NCI-H1436 (cell line): ENCODE data around the gene MAPKAPK5.
"Not testable (repeated sequence)": the region's sequence is repeated elsewhere in the genome, so short reads cannot be mapped to it uniquely, and the experiment has no call there.

Source experiments
- DNase-seq: peaks from one replicate; lab custom pipeline; 2025; lab: John Stamatoyannopoulos, UW

Gene MAPKAPK5

GRCh38 chr12:111828338-111828979 is 13.6 kb upstream of the MAPKAPK5 start:
- no peak for DNase-seq

GRCh38 chr12:111829635-111830034 is 12.4 kb upstream of the MAPKAPK5 start:
- not testable (repeated sequence) for DNase-seq

- DNase-seq, result not testable (repeated sequence)
Observed at GRCh38 chr12:111834740-111835386, 7.2 kb upstream of the MAPKAPK5 start.

GRCh38 chr12:111835531-111836181 is 6.4 kb upstream of the MAPKAPK5 start:
- DNase-seq, result not testable (repeated sequence)

DNA sequence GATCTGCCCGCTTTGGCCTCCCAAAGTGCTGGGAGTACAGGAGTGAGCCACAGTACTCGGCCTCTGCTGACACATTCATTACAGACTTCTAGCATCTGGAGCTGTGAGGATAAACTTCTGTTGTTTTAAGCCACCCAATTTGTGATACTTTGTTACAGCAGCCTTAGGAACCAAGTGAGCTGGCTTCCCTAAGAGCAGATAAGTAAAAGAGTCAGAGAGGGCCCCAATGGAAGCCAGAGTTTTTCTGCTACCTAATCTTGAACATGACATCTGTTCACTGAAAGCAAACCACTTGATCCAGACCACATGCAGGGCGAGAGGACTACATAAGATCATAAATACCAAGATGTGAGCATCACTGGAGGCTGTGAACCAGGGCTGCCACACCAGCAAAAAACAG is 3.7 kb upstream of the MAPKAPK5 start:
- DNase-seq, result no peak

DNA sequence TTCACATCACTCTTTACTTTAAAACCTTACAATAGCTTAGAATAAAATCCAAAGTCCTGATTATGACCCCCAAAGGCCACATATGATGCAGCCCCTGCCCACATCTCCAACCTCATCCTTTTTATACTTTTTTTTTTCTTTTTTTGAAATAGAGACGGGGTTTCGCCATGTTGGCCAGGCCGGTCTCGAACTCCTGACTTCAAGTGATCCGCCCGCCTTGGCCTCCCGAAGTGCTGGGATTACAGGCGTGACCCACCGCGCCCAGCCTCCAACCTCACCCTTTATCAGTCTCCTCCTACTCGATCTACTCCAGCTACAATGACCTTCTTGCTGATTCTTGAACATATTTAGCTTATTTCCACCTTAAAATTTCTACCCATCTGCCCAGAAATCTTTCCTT is 1.2 kb upstream of the MAPKAPK5 start:
- no peak for DNase-seq

DNA sequence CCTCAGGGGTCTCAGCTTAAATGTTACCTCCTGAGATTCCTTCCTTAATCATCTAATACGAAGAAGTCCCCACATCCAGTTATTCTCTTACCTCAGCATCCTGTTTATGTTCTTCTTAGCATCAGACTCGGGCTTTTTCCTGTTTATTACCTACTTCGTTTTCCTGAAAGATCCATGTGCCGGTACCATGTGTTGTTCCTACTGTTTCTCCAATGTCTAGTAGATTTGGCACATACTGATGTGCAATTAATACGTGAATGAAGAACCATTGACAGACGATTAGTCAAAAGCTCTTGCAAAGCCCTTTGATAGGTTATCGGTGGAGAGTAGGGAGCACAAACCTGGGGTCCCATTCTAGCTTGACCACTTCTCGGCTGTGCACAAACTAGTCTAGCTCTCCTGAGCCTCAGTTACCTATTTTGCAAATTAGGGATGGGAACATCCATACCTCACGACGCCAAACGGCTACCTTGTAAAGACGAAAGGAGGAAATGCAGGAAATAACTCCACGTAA is 735 bp upstream of the MAPKAPK5 start:
- no peak for DNase-seq

DNA sequence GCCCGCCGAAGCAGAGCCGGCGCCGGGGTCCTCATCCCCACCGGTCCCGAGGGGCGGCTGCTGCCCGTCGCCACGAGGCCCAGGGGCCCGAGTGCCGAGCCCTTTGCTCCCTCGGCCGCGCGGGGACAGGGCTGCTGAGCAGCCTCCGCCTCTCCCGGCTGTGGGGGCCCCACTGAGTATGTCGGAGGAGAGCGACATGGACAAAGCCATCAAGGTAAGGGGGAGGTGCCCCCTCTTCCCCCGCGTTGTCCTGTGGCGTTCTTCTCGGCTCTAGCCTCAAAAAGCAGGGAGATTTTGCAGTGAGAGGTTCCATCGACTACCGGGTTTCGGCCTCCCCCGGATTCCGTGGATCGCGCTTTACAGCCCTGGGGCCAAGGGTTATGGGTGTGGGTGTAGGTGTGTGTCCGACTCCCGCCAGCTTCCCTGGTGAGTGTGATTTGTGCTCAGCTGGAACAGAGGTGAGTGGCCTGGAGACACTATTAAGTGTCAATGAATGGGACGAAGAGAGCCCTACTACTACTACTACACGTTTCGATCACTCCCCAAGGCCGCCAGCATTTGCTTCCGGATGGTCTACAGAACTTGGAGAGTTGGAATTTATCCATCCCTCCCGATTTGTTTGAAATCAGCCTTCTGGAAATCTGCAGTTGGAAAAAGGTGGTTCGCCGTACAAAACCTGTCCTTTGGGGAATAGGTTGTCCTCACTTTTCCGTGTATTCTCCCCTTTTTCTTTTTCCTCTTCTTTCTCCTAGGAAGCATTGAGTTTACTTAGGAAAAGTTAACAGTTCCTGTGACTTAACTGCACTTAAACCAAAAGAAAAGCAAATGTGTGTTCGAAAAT is 748 bp downstream of the MAPKAPK5 start:
- DNase-seq, result no peak

GRCh38 chr12:111846016-111846415 is 4.0 kb downstream of the MAPKAPK5 start:
- DNase-seq, result no peak

DNA sequence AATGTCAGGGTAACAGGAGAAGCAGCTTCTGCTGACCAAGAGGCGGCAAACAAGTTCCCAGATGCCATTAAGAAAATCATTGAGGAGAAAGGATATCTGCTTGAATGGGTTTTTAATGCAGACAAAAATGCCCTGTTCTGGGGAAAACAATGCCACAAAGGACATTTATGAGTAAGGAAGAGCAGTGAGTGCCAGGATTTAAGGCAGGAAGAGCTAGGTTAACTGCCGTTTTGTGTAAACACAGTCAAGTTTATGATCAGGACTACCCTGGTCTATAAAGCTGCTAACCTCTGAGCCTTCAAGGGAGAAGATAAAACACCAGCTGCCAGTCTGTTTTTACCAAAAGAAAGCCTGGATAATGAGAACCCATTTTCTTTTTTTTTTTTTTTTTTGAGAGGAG is 8.5 kb downstream of the MAPKAPK5 start:
- DNase-seq, result no peak

DNA sequence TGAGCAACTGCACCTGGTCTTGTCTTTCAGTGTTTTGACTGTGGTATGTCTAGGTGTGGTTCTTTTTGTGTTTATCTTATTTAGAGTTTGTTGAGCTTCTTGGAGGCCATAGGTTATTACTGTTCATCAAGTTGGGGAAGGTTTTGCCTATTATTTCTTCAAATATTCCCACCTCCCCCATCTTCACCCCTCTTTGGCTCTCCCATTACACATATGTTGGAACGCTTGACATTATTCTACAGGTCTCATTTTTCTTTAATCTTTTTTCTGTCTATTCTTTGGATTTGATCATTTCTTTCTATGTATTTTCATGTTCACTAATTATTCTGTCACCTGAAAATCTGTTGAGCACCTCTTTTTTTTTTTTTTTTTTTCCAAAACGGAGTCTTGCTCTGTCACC is 16.2 kb downstream of the MAPKAPK5 start:
- no peak for DNase-seq

DNA sequence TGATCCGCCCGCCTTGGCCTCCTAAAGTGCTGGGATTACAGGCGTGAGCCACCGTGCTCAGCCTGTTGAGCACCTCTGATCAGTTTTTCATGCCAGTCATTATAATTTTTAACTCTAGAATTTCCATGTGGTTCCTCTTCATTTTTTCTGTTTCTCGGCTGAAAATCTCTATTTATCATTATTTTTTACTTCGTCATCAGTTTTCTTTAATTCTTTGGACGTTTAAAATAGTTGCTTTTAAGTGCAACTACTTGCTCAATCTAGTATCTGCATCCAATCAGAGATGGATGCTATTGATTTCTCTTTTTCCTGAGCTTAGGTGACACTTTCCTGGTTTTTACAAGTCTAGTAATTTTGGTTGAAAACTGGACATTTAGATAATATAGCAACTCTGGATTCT is 16.8 kb downstream of the MAPKAPK5 start:
- DNase-seq, result no peak

DNA sequence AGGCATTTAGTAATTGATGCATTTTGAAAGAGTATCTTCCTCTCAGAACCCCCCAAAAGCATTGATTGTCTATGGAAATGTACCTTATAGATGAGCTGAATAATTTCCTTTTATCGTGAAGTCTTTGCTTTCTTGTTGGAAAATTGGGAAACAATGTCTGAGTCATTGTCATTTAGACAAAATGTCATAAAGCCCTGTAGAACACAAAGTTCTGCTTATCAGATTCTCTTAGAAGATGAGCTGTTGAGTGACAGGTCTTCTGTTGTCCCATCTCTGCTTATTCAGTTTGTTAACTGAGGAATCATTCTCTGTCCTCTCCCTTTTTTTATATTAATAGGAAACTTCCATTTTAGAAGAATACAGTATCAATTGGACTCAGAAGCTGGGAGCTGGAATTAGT is 22.9 kb downstream of the MAPKAPK5 start:
- DNase-seq, result no peak

DNA sequence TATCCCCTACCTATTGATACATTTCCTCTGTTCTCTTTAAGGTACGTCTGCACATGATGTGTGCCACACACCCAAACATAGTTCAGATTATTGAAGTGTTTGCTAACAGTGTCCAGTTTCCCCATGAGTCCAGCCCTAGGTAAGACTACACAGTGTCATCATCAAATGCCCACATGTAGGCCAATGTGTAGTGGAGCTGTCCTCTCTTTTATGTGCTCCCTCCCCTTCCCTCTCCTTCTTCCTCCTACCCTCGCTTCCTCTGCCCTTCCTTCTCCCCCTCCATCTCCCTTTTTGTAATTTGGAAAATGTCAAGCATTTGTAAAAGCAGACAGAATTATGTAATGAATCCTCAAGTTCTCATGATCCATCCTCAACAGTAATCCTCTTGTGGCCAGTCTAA is 25.5 kb downstream of the MAPKAPK5 start:
- DNase-seq, result no peak

- DNase-seq, result no peak
Observed at GRCh38 chr12:111868676-111869588, 26.9 kb downstream of the MAPKAPK5 start.

DNA sequence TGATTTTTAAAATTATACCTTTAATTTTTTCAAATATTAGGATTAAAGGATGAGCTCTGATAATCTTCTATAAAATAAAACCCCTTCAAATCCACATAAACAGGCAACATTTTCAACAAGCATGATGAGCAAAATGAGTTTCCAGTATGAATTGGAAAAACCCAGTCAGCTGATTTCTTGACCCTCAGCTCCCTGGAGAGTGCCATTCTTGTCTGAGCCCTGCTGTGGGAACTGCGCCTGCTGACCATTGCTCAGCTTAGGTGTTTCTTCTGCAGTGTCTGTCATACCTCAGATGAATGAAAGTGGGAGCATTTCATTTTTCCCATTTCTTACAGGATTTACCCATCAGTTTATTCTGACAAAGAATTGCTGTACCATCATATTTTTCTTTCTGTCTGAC is 27.6 kb downstream of the MAPKAPK5 start:
- DNase-seq, result no peak

- no peak for DNase-seq
Observed at GRCh38 chr12:111870216-111870615, 28.2 kb downstream of the MAPKAPK5 start.

DNA sequence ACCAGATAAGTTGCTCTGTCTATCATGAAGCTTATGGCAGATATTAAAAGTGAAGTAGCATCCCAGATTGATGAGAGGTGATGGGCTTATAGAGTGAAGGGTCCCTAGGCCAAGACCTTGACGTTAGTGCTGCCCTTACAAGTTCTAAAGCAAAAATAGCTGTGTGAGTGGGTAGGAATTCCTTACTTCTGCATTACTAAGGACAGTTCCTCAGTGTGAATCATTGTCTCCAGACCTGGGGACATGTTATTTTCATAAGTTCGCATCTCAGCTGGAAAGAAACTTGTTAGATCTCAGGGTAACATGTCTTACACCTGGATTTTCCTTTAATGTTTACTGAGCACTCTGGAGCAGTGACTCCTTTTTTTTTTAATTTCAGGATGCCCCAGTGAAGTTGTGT is 28.7 kb downstream of the MAPKAPK5 start:
- DNase-seq, result no peak

- DNase-seq, result no peak
Observed at GRCh38 chr12:111873113-111873512, 31.1 kb downstream of the MAPKAPK5 start.

DNA sequence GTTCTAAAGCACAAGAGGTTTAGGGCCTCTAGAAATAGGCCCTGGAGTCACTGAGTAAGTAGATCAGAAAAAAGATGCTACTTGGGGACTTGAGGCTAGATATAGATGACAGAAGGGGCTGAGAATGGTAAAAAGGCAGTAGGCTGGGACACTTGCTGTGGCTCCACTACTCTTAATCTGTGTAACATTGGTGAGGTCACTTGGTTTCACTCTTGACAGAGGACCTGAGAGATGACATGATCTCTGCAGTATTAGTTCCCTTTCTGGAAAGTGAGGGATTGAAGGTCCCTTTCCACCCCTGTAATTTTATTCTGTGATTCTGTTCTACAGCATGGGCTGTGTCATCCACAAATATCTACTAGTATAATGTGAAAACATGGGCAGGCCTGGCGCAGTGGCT is 39.7 kb downstream of the MAPKAPK5 start:
- no peak for DNase-seq
